Gastroesophageal sphincter (tissue), 3 donors: ENCODE data around the gene GUCD1.

Source experiments
- EP300 ChIP-seq: sonication (generic); formaldehyde crosslinking; IDR thresholded peaks from one replicate; pipeline ENCODE4 v1.6.1; 2017; ENCODE audit warnings: antibody characterized with exemption, mild to moderate bottlenecking
- POLR2A ChIP-seq, 2 donors: fragments of 450-650 bp; IDR thresholded peaks; one replicate each; pipeline ENCODE4 v1.6.1; 2017; ENCODE audit warnings: antibody characterized with exemption in 2 of 2, mild to moderate bottlenecking in 2 of 2, moderate library complexity in 1 of 2
- TF ChIP-seq, protein P1 (sequence below), 4 experiments: fragments of 200-600 bp in 2 of 4; fragments of 450-650 bp in 2 of 4; sonication (generic) in 1 of 4; IDR thresholded peaks; one replicate each; pipeline ENCODE4 v1.5.1; 2017 to 2019; ENCODE audit warnings: antibody characterized with exemption in 4 of 4, mild to moderate bottlenecking in 2 of 4, moderate library complexity in 2 of 4

DNA sequence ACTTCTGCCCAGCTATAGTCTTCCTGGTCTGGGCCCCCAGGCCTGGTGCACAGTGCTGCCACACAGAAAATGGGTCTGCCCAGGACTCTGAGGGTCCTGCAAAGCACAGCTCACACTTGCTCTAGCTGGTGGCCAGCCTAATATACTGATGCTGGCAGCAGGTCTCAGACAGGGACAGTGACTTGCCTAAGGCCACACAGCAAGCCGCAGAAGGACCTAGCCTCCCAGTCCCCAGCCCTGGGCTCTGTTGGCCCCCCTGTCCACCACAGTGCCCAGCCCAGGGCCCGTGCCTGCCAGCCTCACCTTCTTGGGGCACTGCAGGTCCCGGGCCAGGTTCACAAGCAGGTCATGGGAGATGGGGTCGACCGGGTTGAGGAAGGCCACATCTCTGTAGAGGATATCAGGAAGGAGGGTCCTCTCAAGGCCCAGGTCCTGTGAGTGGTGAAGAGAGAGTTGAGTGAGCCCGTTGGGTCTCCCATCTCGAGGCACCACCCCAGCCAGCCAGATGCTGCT, 34.6 kb upstream of the GUCD1 start:
- TF ChIP-seq, protein P1, sequence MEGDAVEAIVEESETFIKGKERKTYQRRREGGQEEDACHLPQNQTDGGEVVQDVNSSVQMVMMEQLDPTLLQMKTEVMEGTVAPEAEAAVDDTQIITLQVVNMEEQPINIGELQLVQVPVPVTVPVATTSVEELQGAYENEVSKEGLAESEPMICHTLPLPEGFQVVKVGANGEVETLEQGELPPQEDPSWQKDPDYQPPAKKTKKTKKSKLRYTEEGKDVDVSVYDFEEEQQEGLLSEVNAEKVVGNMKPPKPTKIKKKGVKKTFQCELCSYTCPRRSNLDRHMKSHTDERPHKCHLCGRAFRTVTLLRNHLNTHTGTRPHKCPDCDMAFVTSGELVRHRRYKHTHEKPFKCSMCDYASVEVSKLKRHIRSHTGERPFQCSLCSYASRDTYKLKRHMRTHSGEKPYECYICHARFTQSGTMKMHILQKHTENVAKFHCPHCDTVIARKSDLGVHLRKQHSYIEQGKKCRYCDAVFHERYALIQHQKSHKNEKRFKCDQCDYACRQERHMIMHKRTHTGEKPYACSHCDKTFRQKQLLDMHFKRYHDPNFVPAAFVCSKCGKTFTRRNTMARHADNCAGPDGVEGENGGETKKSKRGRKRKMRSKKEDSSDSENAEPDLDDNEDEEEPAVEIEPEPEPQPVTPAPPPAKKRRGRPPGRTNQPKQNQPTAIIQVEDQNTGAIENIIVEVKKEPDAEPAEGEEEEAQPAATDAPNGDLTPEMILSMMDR (IDR thresholded peaks at IDR 0.05), result no peak
- TF ChIP-seq POLR2A (IDR thresholded peaks at IDR 0.05), result no peak
- TF ChIP-seq EP300, result no peak
